Body of pancreas (tissue), 4 donors: Measurements from ENCODE around the gene ANTXRL.
"Not testable (repeated sequence)": the region's sequence is repeated elsewhere in the genome, so short reads cannot be mapped to it uniquely, and the experiment has no call there.

Experiments used
- POLR2A ChIP-seq, 3 donors: fragments of 450-650 bp; IDR thresholded peaks; one replicate each; pipeline ENCODE4 v1.6.1; 2016; ENCODE audit warnings: antibody characterized with exemption in 3 of 3, mild to moderate bottlenecking in 2 of 3
- TF ChIP-seq, protein P1 (sequence below), 7 experiments: fragments of 450-650 bp in 4 of 7; fragments of 200-600 bp in 3 of 7; sonication (generic) in 3 of 7; IDR thresholded peaks; one replicate each; pipeline ENCODE4 v1.5.1; 2016 to 2019; ENCODE audit warnings: antibody characterized with exemption in 7 of 7

GRCh38 chr10:46269554-46270053, 17.2 kb upstream of the ANTXRL start:
- not testable (repeated sequence) for TF ChIP-seq POLR2A (IDR thresholded peaks at IDR 0.05)
- TF ChIP-seq, protein P1, sequence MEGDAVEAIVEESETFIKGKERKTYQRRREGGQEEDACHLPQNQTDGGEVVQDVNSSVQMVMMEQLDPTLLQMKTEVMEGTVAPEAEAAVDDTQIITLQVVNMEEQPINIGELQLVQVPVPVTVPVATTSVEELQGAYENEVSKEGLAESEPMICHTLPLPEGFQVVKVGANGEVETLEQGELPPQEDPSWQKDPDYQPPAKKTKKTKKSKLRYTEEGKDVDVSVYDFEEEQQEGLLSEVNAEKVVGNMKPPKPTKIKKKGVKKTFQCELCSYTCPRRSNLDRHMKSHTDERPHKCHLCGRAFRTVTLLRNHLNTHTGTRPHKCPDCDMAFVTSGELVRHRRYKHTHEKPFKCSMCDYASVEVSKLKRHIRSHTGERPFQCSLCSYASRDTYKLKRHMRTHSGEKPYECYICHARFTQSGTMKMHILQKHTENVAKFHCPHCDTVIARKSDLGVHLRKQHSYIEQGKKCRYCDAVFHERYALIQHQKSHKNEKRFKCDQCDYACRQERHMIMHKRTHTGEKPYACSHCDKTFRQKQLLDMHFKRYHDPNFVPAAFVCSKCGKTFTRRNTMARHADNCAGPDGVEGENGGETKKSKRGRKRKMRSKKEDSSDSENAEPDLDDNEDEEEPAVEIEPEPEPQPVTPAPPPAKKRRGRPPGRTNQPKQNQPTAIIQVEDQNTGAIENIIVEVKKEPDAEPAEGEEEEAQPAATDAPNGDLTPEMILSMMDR (IDR thresholded peaks at IDR 0.05): not testable (repeated sequence)
